ENCODE data around the gene EPM2AIP1. TPM values are rescaled to one million over a fixed set of nuclear protein-coding genes. Genes with fewer than 3 reads are reported as not detected.
"Not testable (repeated sequence)": the region's sequence is repeated elsewhere in the genome, so short reads cannot be mapped to it uniquely, and the experiment has no call there.

EPM2AIP1 gene
- total RNA-seq, result 17.2 and 18.2 TPM in 2 replicates

- Mint-ChIP-seq H3K27ac (no peak within 1 kb of the TSS), H3K36me3 (ENCODE audit: low read depth) (peaks cover 44% of the 10 kb centered on the region), H3K9me3 (no peaks in the 10 kb centered on the region), H3K4me3 (no peak within 1 kb of the TSS), H3K4me1 (ENCODE audit: low read depth) (peaks cover 45% of the 10 kb centered on the region), H3K27me3 (ENCODE audit: insufficient read depth) (no peaks in the 10 kb centered on the region)
- DNase-seq (ENCODE audit: low spot score), result no peak
- intact Hi-C loops (cut with micrococcal nuclease), result loop anchor here (1.0 to 2.0 kb wide), 7 partner anchors 22 to 1172 kb away; partner anchors contain the start of genes ACAA1, OXSR1 and TRANK1
These were observed at the start of gene EPM2AIP1 for GRCh38 chr3:36992806-36993325. EPM2AIP1 (minus strand) TSS chr3:36993131; CDS start chr3:36993077, 54 bp downstream.

GRCh38 chr3:37042712-37043111, 49.8 kb upstream of the EPM2AIP1 start:
- H3K27me3 Mint-ChIP-seq (ENCODE audit: insufficient read depth); H3K27ac Mint-ChIP-seq; DNase-seq (ENCODE audit: low spot score); H3K9me3 Mint-ChIP-seq; H3K4me3 Mint-ChIP-seq; intact Hi-C loops (cut with micrococcal nuclease); H3K4me1 Mint-ChIP-seq (ENCODE audit: low read depth): not testable (repeated sequence)
- peaks cover 41% of the 10 kb centered on the region for H3K36me3 Mint-ChIP-seq (ENCODE audit: low read depth)

- no peaks in the 10 kb centered on the region for H3K4me1 Mint-ChIP-seq (ENCODE audit: low read depth)
- H3K9me3 Mint-ChIP-seq, result no peaks in the 10 kb centered on the region
- intact Hi-C loops (cut with micrococcal nuclease), result no loop called here
- H3K27me3 Mint-ChIP-seq (ENCODE audit: insufficient read depth), result no peaks in the 10 kb centered on the region
- H3K36me3 Mint-ChIP-seq (ENCODE audit: low read depth), result peaks cover 48% of the 10 kb centered on the region
- no peak for DNase-seq (ENCODE audit: low spot score)
- no peak overlapping the region for H3K4me3 Mint-ChIP-seq
- H3K27ac Mint-ChIP-seq, result no peak overlapping the region
These were observed 48.7 kb upstream of the EPM2AIP1 start for GRCh38 chr3:37041546-37042195.

- Mint-ChIP-seq H3K9me3 (no peaks in the 10 kb centered on the region), H3K27ac (no peak overlapping the region), H3K36me3 (ENCODE audit: low read depth) (peaks cover 54% of the 10 kb centered on the region), H3K4me3 (no peak overlapping the region), H3K4me1 (ENCODE audit: low read depth) (no peaks in the 10 kb centered on the region), H3K27me3 (ENCODE audit: insufficient read depth) (no peaks in the 10 kb centered on the region)
- DNase-seq (ENCODE audit: low spot score), result no peak
- intact Hi-C loops (cut with micrococcal nuclease), result no loop called here
These were observed 47.3 kb upstream of the EPM2AIP1 start for GRCh38 chr3:37040231-37040630.

- Mint-ChIP-seq H3K9me3 (no peaks in the 10 kb centered on the region), H3K4me1 (ENCODE audit: low read depth) (no peaks in the 10 kb centered on the region), H3K27ac (no peak overlapping the region), H3K36me3 (ENCODE audit: low read depth) (peaks cover 55% of the 10 kb centered on the region), H3K4me3 (no peak overlapping the region), H3K27me3 (ENCODE audit: insufficient read depth) (no peaks in the 10 kb centered on the region)
- no peak for DNase-seq (ENCODE audit: low spot score)
- intact Hi-C loops (cut with micrococcal nuclease), result no loop called here
These were observed 46.4 kb upstream of the EPM2AIP1 start for GRCh38 chr3:37039161-37039846.

- H3K4me3 Mint-ChIP-seq, result no peak overlapping the region
- H3K27ac Mint-ChIP-seq, result no peak overlapping the region
- H3K9me3 Mint-ChIP-seq, result no peaks in the 10 kb centered on the region
- H3K36me3 Mint-ChIP-seq (ENCODE audit: low read depth), result peaks cover 61% of the 10 kb centered on the region
- no peaks in the 10 kb centered on the region for H3K4me1 Mint-ChIP-seq (ENCODE audit: low read depth)
- intact Hi-C loops (cut with micrococcal nuclease), result no loop called here
- no peak for DNase-seq (ENCODE audit: low spot score)
- H3K27me3 Mint-ChIP-seq (ENCODE audit: insufficient read depth), result no peaks in the 10 kb centered on the region
These were observed 44.4 kb upstream of the EPM2AIP1 start for GRCh38 chr3:37037352-37037751.

- H3K4me3 Mint-ChIP-seq, result no peak overlapping the region
- DNase-seq (ENCODE audit: low spot score), result no peak
- no peaks in the 10 kb centered on the region for H3K9me3 Mint-ChIP-seq
- intact Hi-C loops (cut with micrococcal nuclease), result no loop called here
- H3K27me3 Mint-ChIP-seq (ENCODE audit: insufficient read depth), result no peaks in the 10 kb centered on the region
- H3K4me1 Mint-ChIP-seq (ENCODE audit: low read depth), result peaks cover 1% of the 10 kb centered on the region
- no peak overlapping the region for H3K27ac Mint-ChIP-seq
- peaks cover 54% of the 10 kb centered on the region for H3K36me3 Mint-ChIP-seq (ENCODE audit: low read depth)
These were observed 40.0 kb upstream of the EPM2AIP1 start for GRCh38 chr3:37032961-37033360.

GRCh38 chr3:37031096-37031682, 38.3 kb upstream of the EPM2AIP1 start:
- intact Hi-C loops (cut with micrococcal nuclease), result no loop called here
- Mint-ChIP-seq H3K27ac (no peak overlapping the region), H3K27me3 (ENCODE audit: insufficient read depth) (no peaks in the 10 kb centered on the region), H3K4me3 (no peak overlapping the region), H3K36me3 (ENCODE audit: low read depth) (peaks cover 50% of the 10 kb centered on the region), H3K9me3 (no peaks in the 10 kb centered on the region), H3K4me1 (ENCODE audit: low read depth) (peaks cover 6% of the 10 kb centered on the region)
- no peak for DNase-seq (ENCODE audit: low spot score)

- DNase-seq (ENCODE audit: low spot score), result no peak
- no peak overlapping the region for H3K27ac Mint-ChIP-seq
- no peaks in the 10 kb centered on the region for H3K27me3 Mint-ChIP-seq (ENCODE audit: insufficient read depth)
- H3K4me3 Mint-ChIP-seq, result no peak overlapping the region
- peaks cover 49% of the 10 kb centered on the region for H3K36me3 Mint-ChIP-seq (ENCODE audit: low read depth)
- no peaks in the 10 kb centered on the region for H3K9me3 Mint-ChIP-seq
- intact Hi-C loops (cut with micrococcal nuclease), result no loop called here
- H3K4me1 Mint-ChIP-seq (ENCODE audit: low read depth), result peaks cover 6% of the 10 kb centered on the region
These were observed 37.7 kb upstream of the EPM2AIP1 start for GRCh38 chr3:37030588-37030987.

- H3K9me3 Mint-ChIP-seq, result no peaks in the 10 kb centered on the region
- no peaks in the 10 kb centered on the region for H3K27me3 Mint-ChIP-seq (ENCODE audit: insufficient read depth)
- H3K4me3 Mint-ChIP-seq, result no peak overlapping the region
- no peak overlapping the region for H3K27ac Mint-ChIP-seq
- peaks cover 11% of the 10 kb centered on the region for H3K4me1 Mint-ChIP-seq (ENCODE audit: low read depth)
- peaks cover 45% of the 10 kb centered on the region for H3K36me3 Mint-ChIP-seq (ENCODE audit: low read depth)
- no peak for DNase-seq (ENCODE audit: low spot score)
- intact Hi-C loops (cut with micrococcal nuclease), result no loop called here
These were observed 36.7 kb upstream of the EPM2AIP1 start for GRCh38 chr3:37029516-37030163.

GRCh38 chr3:37029111-37029510, 36.2 kb upstream of the EPM2AIP1 start:
- DNase-seq (ENCODE audit: low spot score), result no peak
- H3K27ac Mint-ChIP-seq, result no peak overlapping the region
- no peak overlapping the region for H3K4me3 Mint-ChIP-seq
- no peaks in the 10 kb centered on the region for H3K27me3 Mint-ChIP-seq (ENCODE audit: insufficient read depth)
- intact Hi-C loops (cut with micrococcal nuclease), result no loop called here
- H3K36me3 Mint-ChIP-seq (ENCODE audit: low read depth), result peaks cover 46% of the 10 kb centered on the region
- H3K4me1 Mint-ChIP-seq (ENCODE audit: low read depth), result peaks cover 16% of the 10 kb centered on the region
- H3K9me3 Mint-ChIP-seq, result no peaks in the 10 kb centered on the region

- H3K4me1 Mint-ChIP-seq (ENCODE audit: low read depth), result peaks cover 16% of the 10 kb centered on the region
- H3K27me3 Mint-ChIP-seq (ENCODE audit: insufficient read depth), result no peaks in the 10 kb centered on the region
- intact Hi-C loops (cut with micrococcal nuclease), result no loop called here
- no peak for DNase-seq (ENCODE audit: low spot score)
- H3K9me3 Mint-ChIP-seq, result no peaks in the 10 kb centered on the region
- no peak overlapping the region for H3K27ac Mint-ChIP-seq
- H3K4me3 Mint-ChIP-seq, result no peak overlapping the region
- peaks cover 48% of the 10 kb centered on the region for H3K36me3 Mint-ChIP-seq (ENCODE audit: low read depth)
These were observed 35.4 kb upstream of the EPM2AIP1 start for GRCh38 chr3:37028329-37028728.

- no peaks in the 10 kb centered on the region for H3K9me3 Mint-ChIP-seq
- peaks cover 52% of the 10 kb centered on the region for H3K36me3 Mint-ChIP-seq (ENCODE audit: low read depth)
- H3K4me1 Mint-ChIP-seq (ENCODE audit: low read depth), result peaks cover 16% of the 10 kb centered on the region
- intact Hi-C loops (cut with micrococcal nuclease), result no loop called here
- H3K27me3 Mint-ChIP-seq (ENCODE audit: insufficient read depth), result no peaks in the 10 kb centered on the region
- no peak overlapping the region for H3K4me3 Mint-ChIP-seq
- no peak overlapping the region for H3K27ac Mint-ChIP-seq
- DNase-seq (ENCODE audit: low spot score), result no peak
These were observed 33.9 kb upstream of the EPM2AIP1 start for GRCh38 chr3:37026851-37027250.

All from activated T-helper 1 cell treated with anti-CD3 and anti-CD28 coated beads, Interleukin-12 subunit alpha, Interleukin-12 subunit beta, Interleukin-2, Interleukin-4 antibody, amounts not matched to agents 30 ng/mL and 10 ng/mL and 1 ng/mL, durations not matched to agents 14 hours and 24 hours and 36 hours (primary cell).